ENCODE measurements around the gene UQCRQ. TPM values are rescaled to one million over a fixed set of nuclear protein-coding genes. Genes with fewer than 3 reads are reported as not detected.

The UQCRQ gene
- total and polyA plus RNA-seq, 2 donors (not counting 1 experiment from before 2014, with no cell fraction given) = 71.1 to 90.0 TPM

DNA sequence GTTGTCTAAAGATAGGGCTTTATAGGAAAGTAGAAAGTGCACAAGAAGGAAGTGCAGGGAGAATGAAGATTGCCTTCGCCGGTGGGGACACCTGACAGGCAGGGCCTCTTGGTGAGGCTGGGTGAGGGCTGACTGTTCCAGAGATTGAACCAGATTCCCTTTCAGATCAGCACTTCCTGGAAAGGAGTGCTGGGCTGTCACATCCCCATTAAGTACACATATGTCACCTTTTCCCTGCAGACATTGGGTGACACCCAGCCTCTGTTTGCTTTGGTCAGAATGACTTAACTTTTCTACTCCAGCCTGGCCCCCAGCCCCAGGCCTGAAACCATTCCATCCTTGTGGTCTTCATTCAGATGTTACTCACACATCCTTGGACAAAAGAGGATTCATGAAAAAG is 28.6 kb upstream of the UQCRQ start:
- no peaks in the 10 kb centered on the region for H3K79me2 ChIP-seq (ENCODE audit: control insufficient read depth, insufficient read depth, low read length)
- no peak overlapping the region for H3K27ac ChIP-seq (ENCODE audit: low read length in 2 of 2)
- intact Hi-C loops (cut with micrococcal nuclease) = no loop called here
- 85% methylated on average over 2 of the region's 2 CpGs for WGBS (ENCODE audit: insufficient coverage)
- no peaks in the 10 kb centered on the region for H3K36me3 ChIP-seq (replicated peaks in 1 of 2; ENCODE audit: control extremely low read depth in 1 of 2, control insufficient read depth in 1 of 2, extremely low read depth in 1 of 2, insufficient read depth in 2 of 2, low read length in 1 of 2)
- no peak overlapping the region for H3K9ac ChIP-seq (ENCODE audit: low read length)
- POLR2A ChIA-PET = no interaction called here
- Mint-ChIP-seq H3K27me3 (no peaks in the 10 kb centered on the region), H3K4me1 (peaks cover 2% of the 10 kb centered on the region), H3K27ac (no peak overlapping the region), H3K9me3 (ENCODE audit: insufficient read depth) (no peaks in the 10 kb centered on the region), H3K4me3 (no peak overlapping the region)
- no peak for DNase-seq
- H4K20me1 ChIP-seq (ENCODE audit: control insufficient read depth, insufficient read depth, low read length, poor library complexity, severe bottlenecking) = no peaks in the 10 kb centered on the region
- no peak overlapping the region for H2AFZ ChIP-seq (ENCODE audit: insufficient read depth, low read depth, low read length, poor library complexity, severe bottlenecking)
- H3K9me3 ChIP-seq (ENCODE audit: control extremely low read depth in 1 of 3, control insufficient read depth in 2 of 3, insufficient read depth in 1 of 3, low read length in 2 of 3) = peaks cover 0 to 4% (median 0%) of the 10 kb centered on the region in 3 donors
- no peak overlapping the region for H3K4me3 ChIP-seq (ENCODE audit: control extremely low read depth in 1 of 5, extremely low read depth in 1 of 5, insufficient read depth in 1 of 5, low read depth in 2 of 5, low read length in 4 of 5)
- no peaks in the 10 kb centered on the region for H3K4me1 ChIP-seq (ENCODE audit: control insufficient read depth in 2 of 2, insufficient read depth in 2 of 2, low read length in 2 of 2)
- no peak overlapping the region for H3K4me2 ChIP-seq (replicated peaks; ENCODE audit: low read depth, low read length, poor library complexity, severe bottlenecking)
- H3K27me3 ChIP-seq (replicated peaks in 1 of 4; ENCODE audit: control extremely low read depth in 1 of 4, control insufficient read depth in 3 of 4, insufficient read depth in 4 of 4, low read length in 3 of 4) = no peaks in the 10 kb centered on the region
- no peak for ATAC-seq (ENCODE audit: low read depth)
- CTCF ChIA-PET = interaction anchor here (1.8 kb wide), 1 partner anchor 9 kb away, joined by 4 read pairs; no protein-coding TSS in a partner anchor
- TF ChIP-seq EZH2 (IDR thresholded peaks at IDR 0.05; ENCODE audit: borderline replicate concordance, insufficient read depth, low read depth, low read length, poor library complexity, severe bottlenecking) = no peak

DNA sequence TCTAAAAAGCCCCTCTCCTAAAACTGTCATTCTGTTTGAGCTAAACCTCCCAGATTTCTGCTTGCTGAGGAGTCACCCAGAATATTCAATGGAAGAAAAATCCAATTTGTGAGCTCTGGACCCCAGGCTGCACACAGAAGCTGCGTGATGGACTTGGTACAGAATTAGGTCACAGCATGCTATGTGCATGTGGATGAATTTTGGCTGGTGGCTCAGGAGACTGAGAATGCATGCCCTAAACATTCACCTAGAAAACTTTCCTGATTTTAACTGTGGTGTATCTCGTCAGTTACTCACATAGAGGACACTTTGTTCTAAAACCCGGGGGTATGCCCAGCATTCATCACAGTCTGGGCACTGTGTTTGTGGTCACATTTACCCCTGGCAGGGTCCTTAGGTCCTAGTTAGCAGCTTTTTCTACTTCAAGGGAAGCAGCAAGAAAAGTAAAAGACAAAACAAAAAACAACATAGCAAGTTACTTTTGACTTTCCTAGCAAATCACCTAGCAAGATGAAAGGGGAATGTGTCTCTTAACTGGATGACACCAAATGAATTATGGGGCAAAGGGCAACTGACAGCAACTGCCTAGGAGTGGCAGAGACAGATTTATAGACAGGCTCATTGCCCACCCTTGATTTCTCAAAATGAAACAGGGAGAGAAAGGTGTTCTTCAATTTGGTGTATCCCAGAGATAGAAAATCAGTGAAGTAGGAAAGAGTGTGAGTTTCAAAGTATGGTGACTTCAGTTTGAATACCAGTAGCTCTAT is 27.7 kb upstream of the UQCRQ start:
- Histone ChIP-seq H3K9ac (ENCODE audit: low read length) (no peak overlapping the region), H4K20me1 (ENCODE audit: control insufficient read depth, insufficient read depth, low read length, poor library complexity, severe bottlenecking) (no peaks in the 10 kb centered on the region), H3K4me3 (ENCODE audit: control extremely low read depth in 1 of 5, extremely low read depth in 1 of 5, insufficient read depth in 1 of 5, low read depth in 2 of 5, low read length in 4 of 5) (no peak overlapping the region), H3K9me3 (ENCODE audit: control extremely low read depth in 1 of 3, control insufficient read depth in 2 of 3, insufficient read depth in 1 of 3, low read length in 2 of 3) (peaks cover 0 to 4% (median 0%) of the 10 kb centered on the region in 3 donors), H2AFZ (ENCODE audit: insufficient read depth, low read depth, low read length, poor library complexity, severe bottlenecking) (no peak overlapping the region), H3K27ac (ENCODE audit: low read length in 2 of 2) (no peak overlapping the region), H3K27me3 (replicated peaks in 1 of 4; ENCODE audit: control extremely low read depth in 1 of 4, control insufficient read depth in 3 of 4, insufficient read depth in 4 of 4, low read length in 3 of 4) (no peaks in the 10 kb centered on the region), H3K36me3 (replicated peaks in 1 of 2; ENCODE audit: control extremely low read depth in 1 of 2, control insufficient read depth in 1 of 2, extremely low read depth in 1 of 2, insufficient read depth in 2 of 2, low read length in 1 of 2) (no peaks in the 10 kb centered on the region), H3K79me2 (ENCODE audit: control insufficient read depth, insufficient read depth, low read length) (no peaks in the 10 kb centered on the region), H3K4me1 (ENCODE audit: control insufficient read depth in 2 of 2, insufficient read depth in 2 of 2, low read length in 2 of 2) (no peaks in the 10 kb centered on the region), H3K4me2 (replicated peaks; ENCODE audit: low read depth, low read length, poor library complexity, severe bottlenecking) (no peak overlapping the region)
- Mint-ChIP-seq H3K9me3 (ENCODE audit: insufficient read depth) (no peaks in the 10 kb centered on the region), H3K27ac (no peak overlapping the region), H3K4me1 (peaks cover 2% of the 10 kb centered on the region), H3K4me3 (no peak overlapping the region), H3K27me3 (no peaks in the 10 kb centered on the region)
- no peak for DNase-seq
- ChIA-PET POLR2A (no interaction called here), CTCF (no interaction called here)
- ATAC-seq (ENCODE audit: low read depth) = no peak
- 92% methylated on average over 1 of the region's 3 CpGs for WGBS (ENCODE audit: insufficient coverage)
- intact Hi-C loops (cut with micrococcal nuclease) = no loop called here
- no peak for TF ChIP-seq EZH2 (IDR thresholded peaks at IDR 0.05; ENCODE audit: borderline replicate concordance, insufficient read depth, low read depth, low read length, poor library complexity, severe bottlenecking)
- TF ChIP-seq, protein P1, sequence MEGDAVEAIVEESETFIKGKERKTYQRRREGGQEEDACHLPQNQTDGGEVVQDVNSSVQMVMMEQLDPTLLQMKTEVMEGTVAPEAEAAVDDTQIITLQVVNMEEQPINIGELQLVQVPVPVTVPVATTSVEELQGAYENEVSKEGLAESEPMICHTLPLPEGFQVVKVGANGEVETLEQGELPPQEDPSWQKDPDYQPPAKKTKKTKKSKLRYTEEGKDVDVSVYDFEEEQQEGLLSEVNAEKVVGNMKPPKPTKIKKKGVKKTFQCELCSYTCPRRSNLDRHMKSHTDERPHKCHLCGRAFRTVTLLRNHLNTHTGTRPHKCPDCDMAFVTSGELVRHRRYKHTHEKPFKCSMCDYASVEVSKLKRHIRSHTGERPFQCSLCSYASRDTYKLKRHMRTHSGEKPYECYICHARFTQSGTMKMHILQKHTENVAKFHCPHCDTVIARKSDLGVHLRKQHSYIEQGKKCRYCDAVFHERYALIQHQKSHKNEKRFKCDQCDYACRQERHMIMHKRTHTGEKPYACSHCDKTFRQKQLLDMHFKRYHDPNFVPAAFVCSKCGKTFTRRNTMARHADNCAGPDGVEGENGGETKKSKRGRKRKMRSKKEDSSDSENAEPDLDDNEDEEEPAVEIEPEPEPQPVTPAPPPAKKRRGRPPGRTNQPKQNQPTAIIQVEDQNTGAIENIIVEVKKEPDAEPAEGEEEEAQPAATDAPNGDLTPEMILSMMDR (IDR thresholded peaks at IDR 0.05) = no peak
